Measurements from ENCODE around the gene MIA3.

DNA sequence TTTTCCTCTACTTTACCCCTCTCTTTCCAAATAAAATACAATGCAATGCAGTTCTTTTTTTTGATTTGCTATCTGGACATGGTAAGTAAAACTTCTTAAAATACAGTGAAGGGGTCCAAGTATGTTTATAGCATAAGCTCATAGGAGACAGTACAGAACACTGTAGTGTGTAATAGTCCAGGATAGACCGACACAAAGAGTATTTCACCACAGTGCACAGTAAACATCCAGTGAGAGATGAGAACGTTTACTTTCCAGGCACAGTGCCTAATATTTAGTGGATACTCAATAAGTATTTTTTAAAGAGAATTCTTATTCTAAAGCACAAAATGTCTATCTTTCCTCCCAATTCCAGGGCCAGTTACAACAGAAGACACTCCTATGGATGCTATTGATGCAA lies 14.9 kb downstream of the MIA3 start:
- TF ChIP-seq, protein P1, sequence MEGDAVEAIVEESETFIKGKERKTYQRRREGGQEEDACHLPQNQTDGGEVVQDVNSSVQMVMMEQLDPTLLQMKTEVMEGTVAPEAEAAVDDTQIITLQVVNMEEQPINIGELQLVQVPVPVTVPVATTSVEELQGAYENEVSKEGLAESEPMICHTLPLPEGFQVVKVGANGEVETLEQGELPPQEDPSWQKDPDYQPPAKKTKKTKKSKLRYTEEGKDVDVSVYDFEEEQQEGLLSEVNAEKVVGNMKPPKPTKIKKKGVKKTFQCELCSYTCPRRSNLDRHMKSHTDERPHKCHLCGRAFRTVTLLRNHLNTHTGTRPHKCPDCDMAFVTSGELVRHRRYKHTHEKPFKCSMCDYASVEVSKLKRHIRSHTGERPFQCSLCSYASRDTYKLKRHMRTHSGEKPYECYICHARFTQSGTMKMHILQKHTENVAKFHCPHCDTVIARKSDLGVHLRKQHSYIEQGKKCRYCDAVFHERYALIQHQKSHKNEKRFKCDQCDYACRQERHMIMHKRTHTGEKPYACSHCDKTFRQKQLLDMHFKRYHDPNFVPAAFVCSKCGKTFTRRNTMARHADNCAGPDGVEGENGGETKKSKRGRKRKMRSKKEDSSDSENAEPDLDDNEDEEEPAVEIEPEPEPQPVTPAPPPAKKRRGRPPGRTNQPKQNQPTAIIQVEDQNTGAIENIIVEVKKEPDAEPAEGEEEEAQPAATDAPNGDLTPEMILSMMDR (IDR thresholded peaks at IDR 0.05 in 4 of 5, conservative IDR thresholded peaks at IDR 0.05 in 1 of 5), result no peak
- TF ChIP-seq POLR2A (IDR thresholded peaks at IDR 0.05), result no peak

All from gastrocnemius medialis (tissue), 4 donors.